Measurements from ENCODE around the gene SARS1. TPM values are rescaled to one million over a fixed set of nuclear protein-coding genes. Genes with fewer than 3 reads are reported as not detected.

SARS1 gene
- total RNA-seq, 2 experiments from 2014 or later, result 122 to 131 TPM

DNA sequence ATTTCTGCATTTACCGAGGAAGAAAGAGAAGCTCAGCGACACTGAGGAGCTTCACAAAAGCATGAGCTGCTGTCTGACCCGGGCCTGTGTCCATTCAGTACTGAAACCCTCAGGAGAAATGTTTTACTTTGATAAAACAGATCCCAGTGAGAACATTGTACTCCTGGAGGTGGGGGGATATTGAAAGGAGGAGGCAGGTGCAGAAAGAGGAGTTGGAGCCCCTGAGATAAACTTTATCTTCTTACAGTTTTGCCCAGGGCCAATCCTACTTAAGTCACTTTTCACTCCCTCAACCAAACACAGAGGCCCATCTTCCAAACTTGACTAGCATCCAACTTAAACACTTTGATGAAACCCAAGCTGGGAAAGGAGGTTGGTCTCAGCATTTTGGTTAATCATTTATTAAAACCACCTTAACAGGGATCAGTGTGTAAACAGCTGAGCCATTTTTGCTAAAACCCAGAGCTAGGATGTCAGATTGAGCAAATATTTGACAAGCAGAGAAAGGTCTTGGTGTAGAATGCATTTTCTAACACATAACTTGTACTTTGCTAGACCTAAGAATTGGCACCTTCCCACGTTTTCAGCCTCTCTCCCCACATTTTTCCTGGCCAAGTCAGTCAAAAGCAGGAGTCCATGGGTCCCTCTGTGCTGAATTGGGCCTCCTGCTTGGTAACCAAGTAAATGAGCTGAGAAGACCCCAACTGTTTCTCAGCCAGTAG is 32.5 kb upstream of the SARS1 start:
- intact Hi-C loops (cut with DNase I, micrococcal nuclease), result no loop called here
- H3K27ac Mint-ChIP-seq, result no peak overlapping the region
- H3K4me1 Mint-ChIP-seq (ENCODE audit: low read depth), result no peaks in the 10 kb centered on the region
- TF ChIP-seq CTCF (IDR thresholded peaks at IDR 0.05), result no peak
- POLR2A ChIA-PET, result no interaction called here
- DNase-seq, result no peak
- H3K36me3 Mint-ChIP-seq (ENCODE audit: low read depth), result peaks cover 3% of the 10 kb centered on the region
- Histone ChIP-seq H3K9me3 (ENCODE audit: control insufficient read depth in 1 of 2, insufficient read depth in 1 of 2, low read length in 2 of 2) (no peaks in the 10 kb centered on the region), H3K27me3 (ENCODE audit: control insufficient read depth in 1 of 2, insufficient read depth in 2 of 2, low read length in 2 of 2) (no peaks in the 10 kb centered on the region), H3K36me3 (ENCODE audit: insufficient read depth, low read length) (no peaks in the 10 kb centered on the region), H3K4me1 (ENCODE audit: insufficient read depth, low read length) (no peaks in the 10 kb centered on the region), H3K4me3 (ENCODE audit: low read length) (no peak overlapping the region), H3K27ac (ENCODE audit: low read depth in 1 of 2, low read length in 2 of 2) (no peak overlapping the region)
- H3K4me3 Mint-ChIP-seq, result no peak overlapping the region
- CTCF ChIA-PET, result no interaction called here
- no peaks in the 10 kb centered on the region for H3K27me3 Mint-ChIP-seq
- ATAC-seq (ENCODE audit: poor library complexity), result no peak
- no peaks in the 10 kb centered on the region for H3K9me3 Mint-ChIP-seq

DNA sequence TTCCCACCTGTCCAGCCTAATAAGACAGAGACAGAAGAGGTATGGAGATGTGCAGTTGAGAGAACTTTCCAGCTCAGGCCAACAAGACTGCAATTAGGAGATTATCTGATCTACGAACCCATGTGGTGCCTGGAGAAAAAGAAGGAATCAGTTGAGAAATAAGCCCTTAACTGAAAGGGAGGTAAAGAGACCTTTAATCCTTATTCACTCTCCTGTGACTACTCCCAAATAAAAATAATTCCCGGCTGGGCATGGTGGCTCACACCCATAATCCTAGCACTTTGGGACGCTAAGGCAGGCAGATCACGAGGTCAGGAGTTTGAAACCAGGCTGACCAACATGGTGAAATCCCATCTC is 31.9 kb upstream of the SARS1 start:
- no peak overlapping the region for H3K4me3 Mint-ChIP-seq
- no peak overlapping the region for H3K27ac ChIP-seq (ENCODE audit: low read depth in 1 of 2, low read length in 2 of 2)
- H3K9me3 ChIP-seq (ENCODE audit: control insufficient read depth in 1 of 2, insufficient read depth in 1 of 2, low read length in 2 of 2), result no peaks in the 10 kb centered on the region
- no peak for DNase-seq
- H3K27ac Mint-ChIP-seq, result no peak overlapping the region
- no peaks in the 10 kb centered on the region for H3K27me3 ChIP-seq (ENCODE audit: control insufficient read depth in 1 of 2, insufficient read depth in 2 of 2, low read length in 2 of 2)
- no peak for ATAC-seq (ENCODE audit: poor library complexity)
- intact Hi-C loops (cut with DNase I, micrococcal nuclease), result no loop called here
- H3K36me3 ChIP-seq (ENCODE audit: insufficient read depth, low read length), result no peaks in the 10 kb centered on the region
- CTCF ChIA-PET, result no interaction called here
- H3K4me3 ChIP-seq (ENCODE audit: low read length), result no peak overlapping the region
- no peaks in the 10 kb centered on the region for H3K4me1 ChIP-seq (ENCODE audit: insufficient read depth, low read length)
- H3K27me3 Mint-ChIP-seq, result no peaks in the 10 kb centered on the region
- H3K9me3 Mint-ChIP-seq, result no peaks in the 10 kb centered on the region
- POLR2A ChIA-PET, result no interaction called here
- H3K36me3 Mint-ChIP-seq (ENCODE audit: low read depth), result no peaks in the 10 kb centered on the region
- H3K4me1 Mint-ChIP-seq (ENCODE audit: low read depth), result no peaks in the 10 kb centered on the region
- no peak for TF ChIP-seq CTCF (IDR thresholded peaks at IDR 0.05)

DNA sequence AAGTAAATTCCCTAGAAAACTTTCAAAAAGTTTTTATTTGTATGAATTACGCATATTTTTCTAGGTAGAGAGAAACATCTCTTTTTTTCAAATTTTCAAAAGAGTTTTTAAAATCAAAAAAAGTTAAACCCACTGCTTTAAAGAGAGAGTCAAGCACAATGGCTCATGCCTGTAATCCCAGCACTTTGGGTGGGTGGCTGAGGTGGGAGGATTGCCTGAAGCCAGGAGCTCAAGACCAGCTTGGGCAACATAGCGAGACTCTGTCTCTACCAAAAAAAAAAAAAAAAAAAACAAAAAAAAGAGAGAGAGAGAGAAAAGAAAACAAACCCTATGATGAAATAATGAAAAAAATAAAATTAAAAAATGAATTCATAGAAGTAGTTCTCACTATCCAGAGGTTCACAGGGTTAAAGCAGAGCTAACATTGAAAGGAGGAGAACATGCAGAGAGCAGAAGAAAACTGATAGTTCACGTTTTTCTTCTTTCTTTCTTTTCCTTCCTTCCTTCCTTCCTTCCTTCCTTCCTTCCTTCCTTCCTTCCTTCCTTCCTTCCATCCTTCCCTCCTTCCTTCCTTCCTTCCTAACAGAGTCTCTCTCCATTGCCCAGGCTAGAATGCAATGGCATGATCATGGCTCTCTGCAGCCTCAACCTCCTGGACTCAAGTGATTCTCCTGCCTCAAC is 30.5 kb upstream of the SARS1 start:
- Mint-ChIP-seq H3K36me3 (ENCODE audit: low read depth) (no peaks in the 10 kb centered on the region), H3K27ac (no peak overlapping the region), H3K27me3 (no peaks in the 10 kb centered on the region), H3K4me3 (no peak overlapping the region), H3K4me1 (ENCODE audit: low read depth) (no peaks in the 10 kb centered on the region), H3K9me3 (no peaks in the 10 kb centered on the region)
- no peak for TF ChIP-seq CTCF (IDR thresholded peaks at IDR 0.05)
- Histone ChIP-seq H3K9me3 (ENCODE audit: control insufficient read depth in 1 of 2, insufficient read depth in 1 of 2, low read length in 2 of 2) (no peaks in the 10 kb centered on the region), H3K27ac (ENCODE audit: low read depth in 1 of 2, low read length in 2 of 2) (no peak overlapping the region), H3K36me3 (ENCODE audit: insufficient read depth, low read length) (no peaks in the 10 kb centered on the region), H3K4me3 (ENCODE audit: low read length) (no peak overlapping the region), H3K4me1 (ENCODE audit: insufficient read depth, low read length) (no peaks in the 10 kb centered on the region), H3K27me3 (ENCODE audit: control insufficient read depth in 1 of 2, insufficient read depth in 2 of 2, low read length in 2 of 2) (no peaks in the 10 kb centered on the region)
- no peak for ATAC-seq (ENCODE audit: poor library complexity)
- CTCF ChIA-PET, result no interaction called here
- POLR2A ChIA-PET, result no interaction called here
- intact Hi-C loops (cut with DNase I, micrococcal nuclease), result no loop called here
- DNase-seq, result no peak

All from CD4-positive, alpha-beta T cell (primary cell).